Measurements from ENCODE around the gene CPA5.
"Not testable (repeated sequence)": the region's sequence is repeated elsewhere in the genome, so short reads cannot be mapped to it uniquely, and the experiment has no call there.

Gene CPA5

GRCh38 chr7:130344271-130344866 is at the start of gene CPA5:
Gene CPA5, plus strand, starts transcription at chr7:130344816. Its CDS starts 1,670 bp downstream, at chr7:130346486.
- no peak for DNase-seq

GRCh38 chr7:130296221-130296951 is 48.2 kb upstream of the CPA5 start:
- no peak for DNase-seq

- DNase-seq, result peak; percentile 59
Measured at GRCh38 chr7:130297628-130298543, 46.7 kb upstream of the CPA5 start.

GRCh38 chr7:130298544-130299326 is 45.9 kb upstream of the CPA5 start:
- DNase-seq, result no peak

GRCh38 chr7:130299866-130300265 is 44.8 kb upstream of the CPA5 start:
- no peak for DNase-seq

GRCh38 chr7:130301501-130302020 is 43.1 kb upstream of the CPA5 start:
- DNase-seq, result no peak

- no peak for DNase-seq
Measured at GRCh38 chr7:130302649-130303048, 42.0 kb upstream of the CPA5 start.

- DNase-seq, result no peak
Measured at GRCh38 chr7:130303127-130303526, 41.5 kb upstream of the CPA5 start.

- DNase-seq, result no peak
Measured at GRCh38 chr7:130303551-130303950, 41.1 kb upstream of the CPA5 start.

GRCh38 chr7:130303982-130304381 is 40.6 kb upstream of the CPA5 start:
- DNase-seq, result no peak

- no peak for DNase-seq
Measured at GRCh38 chr7:130304878-130305277, 39.7 kb upstream of the CPA5 start.

GRCh38 chr7:130305433-130306042 is 39.1 kb upstream of the CPA5 start:
- no peak for DNase-seq

- DNase-seq, result no peak
Measured at GRCh38 chr7:130309986-130310385, 34.6 kb upstream of the CPA5 start.

- no peak for DNase-seq
Measured at GRCh38 chr7:130314305-130314704, 30.3 kb upstream of the CPA5 start.

GRCh38 chr7:130319541-130319940 is 25.1 kb upstream of the CPA5 start:
- DNase-seq, result no peak

- not testable (repeated sequence) for DNase-seq
Measured at GRCh38 chr7:130321542-130322229, 22.9 kb upstream of the CPA5 start.

GRCh38 chr7:130322615-130323014 is 22.0 kb upstream of the CPA5 start:
- DNase-seq, result no peak

- no peak for DNase-seq
Measured at GRCh38 chr7:130324306-130324943, 20.2 kb upstream of the CPA5 start.

- no peak for DNase-seq
Measured at GRCh38 chr7:130329681-130330080, 14.9 kb upstream of the CPA5 start.

- no peak for DNase-seq
Measured at GRCh38 chr7:130332259-130333053, 12.2 kb upstream of the CPA5 start.
